Neuronal stem cell (in vitro differentiated cells): ENCODE data around the gene NPFFR2.

Experiments
- DNase-seq: peaks from one replicate; pipeline ENCODE4 v3.0.0-alpha.2; 2013; ENCODE audit warnings: low spot score
- H2AFZ ChIP-seq: one replicate; pipeline ENCODE4 v1.6.1; 2013; ENCODE audit warnings: mild to moderate bottlenecking, low read length, inconsistent platforms
- H2AK5ac ChIP-seq: 2 replicates; pipeline ENCODE4 v1.6.1; 2013; ENCODE audit warnings: low read depth, mild to moderate bottlenecking, inconsistent platforms, low read length, moderate library complexity, mixed read lengths
- H2BK120ac ChIP-seq: 2 replicates; pipeline ENCODE4 v1.6.1; 2013; ENCODE audit warnings: low read depth, mild to moderate bottlenecking, inconsistent platforms, low read length, moderate library complexity, mixed read lengths
- H2BK12ac ChIP-seq: one replicate; pipeline ENCODE4 v1.6.1; 2013; ENCODE audit warnings: low read length, inconsistent platforms
- H2BK15ac ChIP-seq: 2 replicates; pipeline ENCODE4 v1.6.1; 2013; ENCODE audit warnings: mild to moderate bottlenecking, low read length, inconsistent platforms, mixed read lengths
- H2BK5ac ChIP-seq: one replicate; pipeline ENCODE4 v1.6.1; 2013; ENCODE audit warnings: inconsistent platforms, mild to moderate bottlenecking, low read length, moderate library complexity
- H3K14ac ChIP-seq: one replicate; pipeline ENCODE4 v1.6.1; 2013; ENCODE audit warnings: low read length, inconsistent platforms
- H3K18ac ChIP-seq: 2 replicates; pipeline ENCODE4 v1.6.1; 2013; ENCODE audit warnings: low read length, inconsistent platforms
- H3K23ac ChIP-seq: 2 replicates; pipeline ENCODE4 v1.6.1; 2013; ENCODE audit warnings: low read depth, mild to moderate bottlenecking, mixed read lengths, low read length, inconsistent platforms; ENCODE audit not compliant: poor library complexity
- H3K27ac ChIP-seq: replicated peaks from 3 replicates; pipeline ENCODE4 v1.5.1; 2013; ENCODE audit warnings: low read length, inconsistent platforms
- H3K27me3 ChIP-seq, 3 experiments: 2 replicates each; pipeline ENCODE4 v1.6.1; 2013; ENCODE audit warnings: low read length in 3 of 3, mild to moderate bottlenecking in 2 of 3, inconsistent platforms in 1 of 3, low read depth in 1 of 3, mixed read lengths in 1 of 3, moderate library complexity in 1 of 3; ENCODE audit not compliant: control insufficient read depth in 3 of 3, insufficient read depth in 3 of 3
- H3K36me3 ChIP-seq, 2 donors: replicated peaks in 1 of 2; 2 replicates each; pipeline ENCODE4 v1.6.1; 2013; ENCODE audit warnings: low read length in 2 of 2; ENCODE audit not compliant: control insufficient read depth in 2 of 2, insufficient read depth in 2 of 2
- H3K4ac ChIP-seq: 2 replicates; pipeline ENCODE4 v1.6.1; 2013; ENCODE audit warnings: inconsistent platforms, mild to moderate bottlenecking, low read length, moderate library complexity
- H3K4me1 ChIP-seq, 2 donors: 1 replicate in 1 of 2; 2 replicates in 1 of 2; pipeline ENCODE4 v1.6.1; 2013; ENCODE audit warnings: low read length in 2 of 2, low read depth in 1 of 2; ENCODE audit not compliant: control insufficient read depth in 2 of 2, insufficient read depth in 1 of 2
- H3K4me2 ChIP-seq: one replicate; pipeline ENCODE4 v1.6.1; 2013; ENCODE audit warnings: mild to moderate bottlenecking, low read length, inconsistent platforms; ENCODE audit not compliant: insufficient read depth, poor library complexity, severe bottlenecking
- H3K4me3 ChIP-seq, 2 donors: 2 replicates each; pipeline ENCODE4 v1.5.1; 2013; ENCODE audit warnings: low read length in 2 of 2, mild to moderate bottlenecking in 2 of 2, inconsistent platforms in 1 of 2, moderate library complexity in 1 of 2
- H3K79me1 ChIP-seq: one replicate; pipeline ENCODE4 v1.6.1; 2013; ENCODE audit warnings: low read depth, mild to moderate bottlenecking, inconsistent platforms, low read length, moderate library complexity
- H3K9ac ChIP-seq: one replicate; pipeline ENCODE4 v1.6.1; 2013; ENCODE audit warnings: mild to moderate bottlenecking, low read depth, low read length, inconsistent platforms; ENCODE audit not compliant: poor library complexity
- H3K9me3 ChIP-seq, 2 donors: replicated peaks in 1 of 2; 2 replicates each; pipeline versions ENCODE3 to v1.6.1; 2013; ENCODE audit warnings: low read length in 2 of 2, mild to moderate bottlenecking in 2 of 2, inconsistent platforms in 1 of 2, low read depth in 1 of 2, mixed read lengths in 1 of 2, moderate library complexity in 1 of 2; ENCODE audit not compliant: control insufficient read depth in 2 of 2, insufficient read depth in 1 of 2
- H4K8ac ChIP-seq: one replicate; pipeline ENCODE4 v1.6.1; 2013; ENCODE audit warnings: low read depth, mild to moderate bottlenecking, inconsistent platforms, low read length, moderate library complexity
- H4K91ac ChIP-seq: one replicate; pipeline ENCODE4 v1.6.1; 2013; ENCODE audit warnings: low read length, low read depth, mild to moderate bottlenecking, inconsistent platforms; ENCODE audit not compliant: poor library complexity
- whole genome bisulfite sequencing, 2 donors: extraction: QIAGEN DNeasy Blood & Tissue Kit; methylation state at CpG; one replicate each; pipeline ENCODE4 v1.1.7; 2013; ENCODE audit warnings: missing lambda C conversion rate in 2 of 2, mixed read lengths in 1 of 2; ENCODE audit not compliant: insufficient read length in 2 of 2, insufficient replicate concordance in 1 of 2; ENCODE audit errors: extremely low coverage in 2 of 2; 5-methylcytosine and 5-hydroxymethylcytosine counted together

Gene NPFFR2

GRCh38 chr4:72109959-72110497 is 78.2 kb downstream of the NPFFR2 start:
- WGBS, 2 donors = no CpG with 5 or more reads among the region's 2 CpGs
- no peaks in the 10 kb centered on the region for H3K9me3 ChIP-seq
- H3K9ac ChIP-seq = no peak overlapping the region
- H3K4me3 ChIP-seq = no peak overlapping the region
- H3K4me2 ChIP-seq = no peak overlapping the region
- no peak overlapping the region for H2BK5ac ChIP-seq
- no peak overlapping the region for H4K8ac ChIP-seq
- no peak overlapping the region for H2AK5ac ChIP-seq
- no peak overlapping the region for H4K91ac ChIP-seq
- H2BK120ac ChIP-seq = no peak overlapping the region
- no peak overlapping the region for H3K14ac ChIP-seq
- H3K27ac ChIP-seq = no peak overlapping the region
- H2BK12ac ChIP-seq = no peak overlapping the region
- H2BK15ac ChIP-seq = no peak overlapping the region
- no peak overlapping the region for H3K18ac ChIP-seq
- H3K79me1 ChIP-seq = no peaks in the 10 kb centered on the region
- H3K4ac ChIP-seq = no peak overlapping the region
- no peaks in the 10 kb centered on the region for H3K4me1 ChIP-seq
- H3K27me3 ChIP-seq = no peaks in the 10 kb centered on the region
- no peak for DNase-seq
- H3K23ac ChIP-seq = no peak overlapping the region
- H2AFZ ChIP-seq = no peak overlapping the region
- no peaks in the 10 kb centered on the region for H3K36me3 ChIP-seq

- H4K8ac ChIP-seq = no peak overlapping the region
- no peaks in the 10 kb centered on the region for H3K36me3 ChIP-seq
- H3K18ac ChIP-seq = no peak overlapping the region
- no peak overlapping the region for H2BK5ac ChIP-seq
- H2BK120ac ChIP-seq = no peak overlapping the region
- H3K79me1 ChIP-seq = no peaks in the 10 kb centered on the region
- no peak overlapping the region for H2AFZ ChIP-seq
- H3K4ac ChIP-seq = no peak overlapping the region
- H3K23ac ChIP-seq = no peak overlapping the region
- DNase-seq = no peak
- no peak overlapping the region for H3K27ac ChIP-seq
- no CpG with 5 or more reads among the region's 1 CpG for WGBS, 2 donors
- H3K14ac ChIP-seq = no peak overlapping the region
- H2AK5ac ChIP-seq = no peak overlapping the region
- no peaks in the 10 kb centered on the region for H3K9me3 ChIP-seq
- H3K4me1 ChIP-seq = no peaks in the 10 kb centered on the region
- H3K9ac ChIP-seq = no peak overlapping the region
- no peaks in the 10 kb centered on the region for H3K27me3 ChIP-seq
- H3K4me2 ChIP-seq = no peak overlapping the region
- no peak overlapping the region for H2BK15ac ChIP-seq
- no peak overlapping the region for H2BK12ac ChIP-seq
- H3K4me3 ChIP-seq = no peak overlapping the region
- H4K91ac ChIP-seq = no peak overlapping the region
Measured at GRCh38 chr4:72110886-72111285, 79.1 kb downstream of the NPFFR2 start.

GRCh38 chr4:72111863-72112262 is 80.1 kb downstream of the NPFFR2 start:
- H4K91ac ChIP-seq = no peak overlapping the region
- H3K4ac ChIP-seq = no peak overlapping the region
- no peak overlapping the region for H3K18ac ChIP-seq
- H2AK5ac ChIP-seq = no peak overlapping the region
- no peak overlapping the region for H4K8ac ChIP-seq
- no peak overlapping the region for H3K9ac ChIP-seq
- no peaks in the 10 kb centered on the region for H3K27me3 ChIP-seq
- no peak for DNase-seq
- H3K4me3 ChIP-seq = no peak overlapping the region
- no peak overlapping the region for H2BK5ac ChIP-seq
- no peaks in the 10 kb centered on the region for H3K9me3 ChIP-seq
- no peak overlapping the region for H2AFZ ChIP-seq
- H3K23ac ChIP-seq = no peak overlapping the region
- H3K79me1 ChIP-seq = no peaks in the 10 kb centered on the region
- H3K4me1 ChIP-seq = no peaks in the 10 kb centered on the region
- H3K36me3 ChIP-seq = no peaks in the 10 kb centered on the region
- no peak overlapping the region for H3K14ac ChIP-seq
- H2BK15ac ChIP-seq = no peak overlapping the region
- no peak overlapping the region for H2BK120ac ChIP-seq
- no peak overlapping the region for H2BK12ac ChIP-seq
- no peak overlapping the region for H3K27ac ChIP-seq
- H3K4me2 ChIP-seq = no peak overlapping the region

GRCh38 chr4:72112514-72113156 is 80.8 kb downstream of the NPFFR2 start:
- no peak overlapping the region for H3K27ac ChIP-seq
- WGBS, 2 donors = no CpG with 5 or more reads among the region's 3 CpGs

More at GRCh38 chr4:72112514-72113156, 80.8 kb downstream of the NPFFR2 start:
- no peaks in the 10 kb centered on the region for H3K79me1 ChIP-seq
- H2AK5ac ChIP-seq = no peak overlapping the region
- H3K27me3 ChIP-seq = no peaks in the 10 kb centered on the region
- no peak overlapping the region for H2BK5ac ChIP-seq
- H3K14ac ChIP-seq = no peak overlapping the region
- no peaks in the 10 kb centered on the region for H3K9me3 ChIP-seq
- H3K9ac ChIP-seq = no peak overlapping the region
- no peaks in the 10 kb centered on the region for H3K4me1 ChIP-seq
- no peak overlapping the region for H3K4ac ChIP-seq
- H4K91ac ChIP-seq = no peak overlapping the region
- no peak overlapping the region for H3K23ac ChIP-seq
- H4K8ac ChIP-seq = no peak overlapping the region
- no peak for DNase-seq
- H3K18ac ChIP-seq = no peak overlapping the region
- no peak overlapping the region for H3K4me2 ChIP-seq
- no peaks in the 10 kb centered on the region for H3K36me3 ChIP-seq
- no peak overlapping the region for H2BK15ac ChIP-seq
- H2AFZ ChIP-seq = no peak overlapping the region
- no peak overlapping the region for H2BK120ac ChIP-seq
- H2BK12ac ChIP-seq = no peak overlapping the region
- no peak overlapping the region for H3K4me3 ChIP-seq
